Posterior vena cava (tissue), 2 donors: ENCODE data around the gene MRPL50. TPM values are rescaled to one million over a fixed set of nuclear protein-coding genes. Genes with fewer than 3 reads are reported as not detected.

Experiments used
- DNase-seq: peaks from one replicate; pipeline ENCODE4 v3.0.0-alpha.2; 2020; ENCODE audit warnings: low spot score
- intact Hi-C, 2 donors: fragments of 100-400 bp; cut with DNase I; formaldehyde crosslinking; loops; one replicate each; pipeline versions ENCODE4 v1.14.1 to v1.14.2; 2022 to 2023
- long read RNA-seq, 2 donors: library from polyadenylated mRNA; unstranded; transcript quantifications; one replicate each; pipeline ENCODE4 v2.0.0, GENCODE V29; 2020 to 2021
- total RNA-seq, 2 donors: library from RNA; stranded (reverse); fragmentation: NEBNext Ultra II Directional; extraction: Animal tissue kit (Norgen Biotek cat#: 25700); gene quantifications; one replicate each; pipeline ENCODE4 v1.2.1, GENCODE V29; 2021
- donor health status: DM: yes; HTN: yes; CAD: no.
- donor health status: DM: yes; HTN: yes; CAD: no.

Gene MRPL50
- total RNA-seq = 1 to 10 TPM; 8.9 to 9.5 TPM
- long read RNA-seq, donor 1, transcript MRPL50-201 (2 exons, 3,332 nt) = major isoform, 8 of 9 reads
- long read RNA-seq, donor 1, partial matches to known transcripts = 0 of 9 reads
- long read RNA-seq, donor 1, other reads (novel, unspliced or antisense) = 1 of 9 reads
- long read RNA-seq, donor 2, transcript MRPL50-201 (2 exons, 3,332 nt) = major isoform, 25 of 27 reads
- long read RNA-seq, donor 2, partial matches to known transcripts = 0 of 27 reads
- long read RNA-seq, donor 2, other reads (novel, unspliced or antisense) = 2 of 27 reads

DNA sequence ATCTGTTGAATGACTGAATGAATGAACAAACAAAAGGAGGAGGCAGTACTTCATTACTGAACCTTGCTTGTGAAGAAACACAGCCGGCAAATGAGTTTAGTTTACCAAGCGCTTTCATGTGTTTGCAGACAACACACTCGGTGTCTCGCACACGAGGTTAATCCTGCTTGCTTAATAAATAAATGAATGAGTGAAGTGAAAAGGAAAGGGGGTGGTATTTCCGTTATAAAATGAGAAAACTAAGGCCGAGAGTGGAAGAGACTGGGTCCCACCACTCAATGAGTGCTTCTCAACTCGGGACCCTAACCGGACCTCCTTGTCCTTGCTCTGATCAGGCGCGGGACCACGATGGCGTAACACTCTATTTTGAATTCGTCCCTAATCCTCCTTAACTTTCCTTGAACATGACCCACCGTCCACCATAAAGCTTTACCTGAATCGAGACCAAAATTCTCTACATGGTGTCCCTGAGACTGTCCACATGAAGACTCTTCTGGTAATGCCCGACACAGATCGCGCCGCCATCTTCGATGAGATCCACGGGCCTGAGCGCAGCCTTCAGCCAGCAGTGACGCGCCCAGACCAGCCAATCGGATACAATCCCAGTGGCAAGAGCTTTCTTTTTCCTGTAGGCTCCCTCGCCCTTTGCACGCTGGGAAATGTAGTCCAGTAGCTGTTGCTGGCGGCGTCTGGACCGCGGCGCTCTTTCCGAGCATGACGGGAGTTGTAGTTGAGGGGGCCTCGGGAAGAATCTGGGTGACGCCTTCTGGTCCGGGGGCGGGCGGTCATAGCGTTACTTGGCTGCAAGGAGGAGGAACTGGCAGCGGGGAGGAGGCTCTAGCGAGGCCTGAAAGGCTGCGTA lies at the start of gene MRPL50, which contains the start of gene ZNF189:
Gene MRPL50, minus strand, starts transcription at position 551 of the 862 bp plus-strand sequence. Its CDS starts 26 bp downstream, at position 525.
Gene ZNF189, plus strand, starts transcription at position 784 of the 862 bp plus-strand sequence. CDS start 306 bp downstream, outside the sequence.
- DNase-seq = peak; percentile 99
- intact Hi-C loops = no loop called here

DNA sequence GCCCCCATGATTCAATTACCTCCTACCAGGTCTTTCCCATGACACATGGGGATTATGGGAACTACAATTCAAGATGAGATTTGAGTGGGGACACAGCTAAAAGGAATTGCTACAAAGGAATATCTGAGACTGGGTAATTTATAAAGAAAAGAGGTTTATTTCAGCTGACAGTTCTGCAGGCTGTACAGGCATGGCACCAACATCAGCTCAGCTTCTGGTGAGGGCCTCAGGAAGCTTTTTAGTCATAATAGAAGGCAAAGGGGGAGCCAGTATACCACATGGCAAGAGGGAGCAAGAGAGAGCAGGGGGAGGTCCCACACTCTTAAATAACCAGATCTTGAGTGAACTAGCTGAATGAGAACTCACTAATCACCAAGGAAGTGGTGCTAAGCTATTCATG lies 48.3 kb upstream of the MRPL50 start:
- no peak for DNase-seq

DNA sequence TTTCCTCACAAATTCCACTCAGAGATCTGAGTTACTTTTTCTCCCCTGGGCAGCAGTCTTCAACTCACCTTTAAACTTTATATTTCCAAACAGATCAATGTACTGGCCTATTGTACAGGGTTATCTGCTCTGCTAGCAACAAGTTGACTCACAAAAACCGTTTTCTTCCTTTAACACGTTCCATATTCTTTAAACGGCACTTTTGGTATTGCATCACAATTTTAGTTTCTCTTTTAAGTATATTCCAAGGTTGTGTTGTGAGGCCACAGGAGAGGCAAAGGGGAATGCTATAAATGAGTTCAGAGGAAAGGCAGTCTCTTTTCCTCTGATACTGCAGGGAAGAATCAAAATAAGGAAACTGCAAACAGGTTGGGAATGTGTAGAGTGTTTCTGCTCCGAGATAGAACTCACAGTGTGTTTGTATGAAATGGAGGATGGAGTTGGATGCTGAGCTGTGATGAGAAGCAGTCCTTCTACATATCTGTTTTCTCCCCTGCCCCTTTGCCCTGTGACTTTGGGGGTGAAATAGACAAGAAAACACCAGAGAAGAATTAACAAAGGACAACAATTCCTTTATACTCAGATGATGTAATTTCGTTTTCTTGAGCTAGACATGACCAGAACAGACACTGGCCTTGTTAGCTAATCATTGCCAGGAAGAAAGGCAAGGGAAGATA lies 47.1 kb upstream of the MRPL50 start:
- DNase-seq = no peak
- intact Hi-C loops = no loop called here

More for the DNA sequence above, 48.3 kb upstream of the MRPL50 start:
- intact Hi-C loops = no loop called here

DNA sequence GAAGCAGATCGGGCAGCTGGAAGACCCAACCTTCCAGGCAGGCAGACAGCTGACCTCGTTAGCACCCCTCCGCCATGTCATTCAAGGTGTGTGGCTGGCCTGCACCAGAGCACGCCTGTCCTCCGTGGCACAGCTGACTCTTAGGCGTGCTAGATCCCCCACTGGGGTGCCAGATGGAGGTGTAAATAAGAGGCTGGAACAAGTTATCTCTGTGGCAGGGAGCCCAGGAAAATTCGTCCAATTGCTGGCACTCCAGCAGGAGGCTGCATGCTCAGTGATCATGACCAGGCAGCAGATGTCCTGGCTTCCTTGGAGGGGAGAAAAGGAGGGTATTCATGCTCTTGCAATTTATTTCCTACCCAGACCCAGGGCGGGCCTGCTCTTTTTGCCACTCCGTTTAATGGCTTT lies 45.0 kb upstream of the MRPL50 start:
- DNase-seq = no peak
- intact Hi-C loops = no loop called here

DNA sequence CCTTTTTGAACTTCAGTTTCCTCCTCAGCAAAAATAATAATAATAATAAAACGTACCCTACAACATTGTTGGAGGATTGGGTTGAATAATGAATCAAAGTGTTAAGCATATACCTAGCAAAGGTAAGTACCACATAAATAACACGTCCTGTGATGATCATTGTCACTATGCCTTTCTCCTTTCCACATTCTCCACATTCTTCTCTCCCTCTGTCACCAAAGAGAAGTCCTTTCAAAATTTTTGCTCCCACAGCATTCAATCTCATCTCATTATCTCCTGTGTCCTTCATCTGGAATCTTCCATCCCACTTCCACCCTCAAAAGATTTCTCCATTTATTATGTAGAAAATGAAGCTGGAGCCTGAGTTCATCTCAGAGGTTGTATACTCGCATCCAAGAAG lies 44.3 kb upstream of the MRPL50 start:
- intact Hi-C loops = no loop called here
- no peak for DNase-seq

DNA sequence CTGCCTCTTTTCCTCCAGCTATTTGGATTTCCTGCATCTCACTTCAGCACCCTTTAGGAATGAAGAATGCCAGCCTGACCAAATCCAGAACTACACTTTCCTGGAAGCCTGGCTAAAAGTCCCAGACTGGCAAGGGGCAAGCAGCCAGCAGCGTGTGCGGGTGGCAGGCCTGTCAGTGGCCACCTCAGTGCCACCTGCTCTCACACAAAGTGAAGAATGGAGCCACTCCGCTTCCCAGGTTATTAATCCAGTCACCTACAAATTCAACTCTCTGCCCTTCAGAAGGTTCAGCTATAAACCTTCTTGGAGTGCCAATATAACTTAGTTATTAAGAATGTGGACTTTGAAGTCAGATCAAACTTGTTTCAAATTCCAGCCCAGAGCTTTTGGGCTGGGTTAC lies 43.9 kb upstream of the MRPL50 start:
- intact Hi-C loops = no loop called here
- no peak for DNase-seq

DNA sequence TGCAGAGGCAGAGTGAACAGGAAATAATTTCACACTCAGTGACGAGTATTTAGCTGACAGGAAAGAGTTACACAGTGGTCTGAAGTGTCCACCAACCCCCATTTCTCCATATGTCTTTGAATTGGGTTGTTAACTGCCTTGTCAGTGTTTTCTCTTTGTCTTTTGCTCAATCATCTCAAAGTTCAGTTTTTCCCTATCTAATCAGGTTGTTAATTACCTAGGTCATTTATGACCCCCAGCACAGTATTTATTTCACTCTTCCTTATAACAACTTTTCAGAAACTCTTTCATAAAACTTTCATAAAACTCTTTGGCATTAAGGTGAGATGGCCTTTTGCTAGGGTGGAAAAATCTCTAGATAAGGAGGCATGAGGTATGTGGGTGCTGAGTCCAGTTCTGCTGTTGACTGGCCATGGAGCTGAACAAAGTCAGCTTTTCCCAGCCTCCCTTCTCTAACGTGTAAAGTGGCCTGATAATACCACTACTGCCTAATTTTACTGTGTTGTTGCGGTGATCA lies 42.4 kb upstream of the MRPL50 start:
- intact Hi-C loops = no loop called here
- DNase-seq = no peak

DNA sequence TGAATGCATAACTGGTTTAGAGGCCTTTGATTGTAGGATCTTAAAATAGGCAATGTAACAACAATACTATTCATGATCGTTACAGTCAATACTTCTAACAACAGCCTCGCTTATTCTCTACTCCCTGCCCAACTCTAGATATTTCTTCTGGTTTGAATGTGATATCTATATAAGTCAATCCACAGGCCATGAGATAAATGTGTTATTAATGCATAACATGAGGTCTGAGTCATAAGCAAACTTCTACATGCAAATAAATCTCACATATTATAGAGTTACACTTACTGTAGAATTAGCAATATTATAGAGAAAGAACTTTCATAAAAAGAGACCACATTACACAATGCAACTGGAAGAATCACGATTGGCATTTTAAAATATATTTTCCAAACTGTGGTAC lies 40.1 kb upstream of the MRPL50 start:
- no peak for DNase-seq
- intact Hi-C loops = no loop called here

DNA sequence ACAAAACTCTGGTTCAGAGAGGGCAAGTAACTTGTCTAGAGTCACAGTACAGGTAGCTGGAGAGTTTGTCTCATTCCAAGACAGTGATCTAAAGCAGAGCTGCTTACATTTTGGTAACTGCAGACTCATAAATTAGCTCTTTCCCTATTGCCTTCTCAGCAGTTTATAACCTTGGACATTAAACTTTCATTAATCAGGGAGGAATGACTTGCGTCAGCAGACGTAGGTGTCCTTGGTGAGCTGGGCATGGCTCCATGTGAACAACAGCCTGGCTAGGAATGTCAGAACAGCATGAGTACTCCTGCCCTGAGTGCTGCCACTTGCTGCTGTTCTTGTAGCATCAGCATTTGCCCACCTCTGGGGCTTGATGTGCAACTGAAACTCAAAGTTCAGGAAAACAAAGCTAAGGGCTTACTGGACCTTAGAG lies 39.4 kb upstream of the MRPL50 start:
- no peak for DNase-seq
- intact Hi-C loops = no loop called here

DNA sequence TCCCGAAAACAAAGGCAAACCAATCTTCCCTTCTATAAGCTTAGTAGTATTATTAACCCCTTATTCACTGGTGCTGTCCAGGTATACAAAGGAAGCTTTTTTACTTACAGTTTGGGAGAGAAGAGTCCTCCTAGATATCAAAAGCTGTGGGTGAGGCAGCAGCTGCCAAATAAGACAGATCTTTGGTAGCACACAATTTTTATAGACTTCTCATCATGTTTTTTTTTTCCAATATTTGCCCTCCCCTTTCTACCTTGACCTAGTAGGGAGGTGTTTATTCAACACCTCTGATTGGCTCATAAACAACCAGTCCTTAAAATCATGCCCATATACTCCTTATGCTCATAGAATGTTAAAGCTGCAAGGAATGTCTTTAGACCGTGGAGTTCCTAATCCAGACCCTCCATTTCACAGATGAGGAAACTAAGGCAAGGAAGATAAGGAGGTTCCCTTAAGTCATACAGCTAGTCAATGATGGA lies 37.2 kb upstream of the MRPL50 start, which contains the start of gene ALDOB:
Gene ALDOB, minus strand, starts transcription at position 174 of the 479 bp plus-strand sequence. CDS start 4,887 bp downstream, outside the sequence.
- intact Hi-C loops = no loop called here
- no peak for DNase-seq

DNA sequence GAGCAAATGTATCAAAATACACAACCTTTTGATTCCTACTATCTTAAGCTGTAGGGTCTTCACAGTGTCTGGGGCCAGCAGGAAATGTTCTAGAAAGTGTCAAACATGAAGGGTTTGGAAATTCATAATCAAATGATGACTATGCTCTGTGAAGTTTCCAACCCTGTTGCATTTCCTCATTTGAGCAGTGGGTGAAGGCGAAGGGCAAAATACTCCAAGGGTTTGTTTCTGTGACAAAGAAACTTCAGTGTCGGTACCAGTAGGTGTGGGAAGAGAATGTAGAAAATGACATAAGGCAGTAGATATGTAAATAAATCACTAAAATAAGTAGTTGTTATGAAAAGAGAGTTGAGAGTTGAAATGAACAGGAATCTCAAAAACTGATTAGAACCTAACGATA lies 36.6 kb upstream of the MRPL50 start:
- no peak for DNase-seq
- intact Hi-C loops = no loop called here

DNA sequence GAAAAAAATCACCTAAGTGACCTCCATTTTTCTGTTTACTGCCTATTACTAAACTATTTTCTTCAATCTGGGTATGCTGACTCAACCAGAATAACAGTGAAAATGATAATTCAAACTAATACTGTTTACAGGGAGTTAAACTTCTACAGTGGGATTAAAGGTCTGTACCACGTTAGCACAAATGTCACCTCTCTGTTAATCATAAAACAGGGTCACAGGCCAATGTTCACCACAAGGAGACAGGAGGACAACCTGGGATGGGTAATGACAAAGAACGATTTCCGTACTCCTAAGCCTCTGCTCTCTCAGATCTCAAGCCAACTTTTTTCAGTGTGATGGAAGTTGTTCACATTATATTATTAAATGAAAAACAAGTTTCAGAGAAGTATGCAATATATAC lies 34.8 kb upstream of the MRPL50 start:
- DNase-seq = no peak
- intact Hi-C loops = no loop called here

DNA sequence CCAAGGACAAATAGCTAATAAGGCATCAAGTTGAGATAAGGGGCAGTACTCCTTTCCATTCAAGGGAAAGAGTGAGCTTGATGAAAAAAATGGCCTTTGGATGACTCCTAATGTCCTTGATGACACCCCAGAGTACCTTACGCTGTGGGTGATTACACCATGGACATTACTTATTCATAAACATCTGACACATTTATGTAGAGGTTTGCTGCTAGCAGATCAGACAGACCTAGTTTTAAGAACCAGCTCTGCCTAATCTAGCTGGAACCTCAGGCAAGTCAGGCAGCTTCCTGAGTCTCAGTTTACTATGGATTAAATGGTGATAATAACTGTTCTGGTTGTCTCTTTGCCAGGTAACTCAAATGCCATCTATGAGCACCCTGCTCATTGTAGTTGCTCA lies 34.3 kb upstream of the MRPL50 start:
- no peak for DNase-seq
- intact Hi-C loops = no loop called here

DNA sequence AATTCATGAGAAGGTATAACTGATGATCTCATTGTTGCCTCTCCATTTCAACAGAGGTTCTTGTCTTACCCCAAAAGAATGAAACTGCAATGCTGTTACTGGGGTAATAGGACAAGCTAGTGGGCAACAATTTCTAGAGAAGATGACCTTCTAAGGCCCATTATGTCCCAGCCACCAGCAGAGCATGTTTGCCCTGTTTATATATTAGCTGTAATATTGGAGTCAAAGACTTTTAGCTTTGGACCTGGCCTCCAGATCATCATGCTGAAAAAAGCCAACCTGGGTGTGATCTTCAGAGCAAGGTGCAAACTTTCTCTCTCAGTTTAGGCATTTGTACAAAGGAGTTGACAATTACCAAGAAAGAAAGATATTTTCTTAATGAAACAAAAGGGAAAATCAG lies 33.8 kb upstream of the MRPL50 start:
- intact Hi-C loops = no loop called here
- DNase-seq = no peak

DNA sequence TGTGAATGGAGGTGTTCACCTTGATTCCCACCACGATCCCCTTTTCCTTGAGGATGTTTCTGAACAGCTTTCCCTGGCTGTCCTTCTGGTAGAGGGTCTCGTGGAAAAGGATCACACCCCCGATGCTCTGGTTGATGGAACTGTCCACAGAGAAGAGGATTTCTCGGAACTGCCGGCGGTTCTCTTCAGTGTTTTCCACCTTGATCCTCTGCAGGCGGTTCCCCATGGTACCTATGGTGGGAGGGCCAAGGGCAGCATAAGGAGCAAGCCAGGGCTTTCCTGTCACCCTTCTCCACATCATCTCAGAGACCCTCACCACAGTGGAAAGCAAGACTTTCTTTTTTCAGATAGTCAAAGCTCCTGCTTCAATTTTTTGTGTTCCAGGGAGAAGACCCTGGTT lies 31.3 kb upstream of the MRPL50 start:
- no peak for DNase-seq
- intact Hi-C loops = no loop called here

DNA sequence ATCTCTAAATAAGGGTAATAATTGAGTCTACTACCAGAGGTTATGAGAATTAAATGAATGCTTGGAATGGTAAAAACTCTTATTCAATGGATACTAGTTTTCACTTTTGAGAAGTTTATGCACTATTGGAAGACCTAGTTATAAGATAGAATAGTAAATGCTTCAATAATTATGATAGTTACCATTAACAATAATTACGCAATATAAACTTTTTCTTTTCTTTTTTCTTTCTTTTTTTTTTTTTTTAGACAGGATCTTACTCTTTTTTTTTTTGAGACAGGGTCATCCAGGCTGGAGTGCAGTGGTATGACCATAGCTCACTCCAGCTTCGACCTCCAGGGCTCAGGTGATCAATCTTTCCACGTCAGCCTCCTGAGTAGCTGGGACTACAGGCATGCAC lies 30.5 kb upstream of the MRPL50 start:
- intact Hi-C loops = no loop called here
- no peak for DNase-seq

DNA sequence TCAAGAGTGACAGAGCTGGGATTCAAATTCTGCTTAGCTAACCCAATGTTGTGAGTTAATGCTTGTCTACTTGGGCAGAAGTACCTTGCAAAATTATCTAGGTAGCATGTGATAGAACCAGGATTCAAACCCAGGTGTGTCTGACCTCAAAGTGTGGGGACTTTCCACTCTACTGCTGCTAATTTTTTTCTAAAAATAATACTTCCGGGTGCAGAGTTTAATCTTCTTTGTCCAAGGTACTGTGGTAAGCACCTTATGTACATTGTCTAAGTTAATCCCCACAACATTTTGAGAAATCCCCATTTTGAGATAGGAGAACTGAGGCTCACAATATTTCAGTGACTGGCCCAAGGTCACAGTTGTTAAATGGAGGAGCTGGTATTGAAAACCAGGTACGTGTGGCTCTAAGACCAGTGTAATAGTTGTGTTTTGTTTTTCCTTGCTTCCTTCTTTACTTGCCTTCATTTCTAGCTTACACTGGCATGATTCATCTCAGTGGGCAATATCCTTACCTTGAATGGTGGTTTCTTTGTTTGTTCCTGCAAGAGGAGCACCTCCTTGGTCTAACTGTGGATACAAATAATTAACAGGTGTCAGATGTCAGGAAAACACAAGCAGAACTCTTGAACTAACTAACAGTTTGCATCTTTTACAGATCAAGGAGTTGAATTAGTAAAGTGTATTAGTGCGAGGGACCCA lies 29.7 kb upstream of the MRPL50 start:
- DNase-seq = no peak
- intact Hi-C loops = no loop called here

DNA sequence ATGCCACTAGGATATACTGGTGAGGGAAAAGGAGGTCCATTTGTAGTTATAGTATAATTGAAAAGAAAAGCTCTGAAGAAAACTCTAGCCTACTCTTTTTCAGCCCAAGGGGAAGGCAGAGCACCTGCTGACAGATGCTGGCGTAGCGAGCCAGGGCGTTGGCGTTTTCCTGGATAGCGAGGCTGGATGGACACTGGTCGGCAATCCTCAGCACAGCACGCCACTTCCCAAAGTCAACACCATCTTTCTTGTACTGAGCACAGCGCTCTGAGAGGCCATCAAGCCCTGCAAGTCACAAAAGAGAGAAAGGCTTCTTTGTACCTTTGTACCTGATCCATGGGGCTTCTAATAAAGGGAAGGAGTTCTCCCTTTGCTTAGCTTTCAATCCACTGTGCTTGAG lies 28.9 kb upstream of the MRPL50 start:
- intact Hi-C loops = no loop called here

DNA sequence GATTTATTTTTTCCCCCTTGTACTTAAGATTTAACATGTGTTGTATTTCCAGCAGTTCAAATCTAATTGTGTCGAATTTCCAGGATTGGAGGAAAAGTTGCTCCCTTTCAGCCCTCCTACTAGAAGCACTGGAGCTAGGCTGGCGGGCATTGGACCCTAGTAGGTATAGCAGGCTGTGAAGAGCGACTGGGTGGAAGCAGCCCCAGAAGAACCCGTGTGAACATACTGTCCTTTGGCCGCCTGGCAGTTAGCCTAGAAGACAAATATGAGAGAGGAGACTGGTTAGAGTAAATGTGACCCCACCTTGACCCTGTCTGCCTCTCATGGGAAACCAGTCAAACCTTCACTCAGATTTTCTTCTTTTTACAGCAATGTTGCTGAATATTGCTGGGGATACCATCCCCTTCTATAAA lies 23.2 kb upstream of the MRPL50 start:
- intact Hi-C loops = no loop called here
- DNase-seq = no peak

More for the DNA sequence above, 28.9 kb upstream of the MRPL50 start:
- DNase-seq = no peak
